HG02884 (cell line): ENCODE measurements around the gene PKIG.
"Not testable (repeated sequence)": the region's sequence is repeated elsewhere in the genome, so short reads cannot be mapped to it uniquely, and the experiment has no call there.

Source experiments
- ATAC-seq: cut with Tn5 transposase; IDR thresholded peaks from one replicate; pipeline ENCODE4 v1.9.1; 2021; ENCODE audit warnings: mild to moderate bottlenecking, moderate library complexity; ENCODE audit not compliant: unreplicated experiment

Gene PKIG

GRCh38 chr20:44654210-44654609 is 71.8 kb downstream of the PKIG start:
- ATAC-seq, result not testable (repeated sequence)

GRCh38 chr20:44656448-44656847 is 74.1 kb downstream of the PKIG start:
- ATAC-seq, result no peak

GRCh38 chr20:44657875-44658274 is 75.5 kb downstream of the PKIG start:
- ATAC-seq, result no peak

- no peak for ATAC-seq
These were observed 76.4 kb downstream of the PKIG start for GRCh38 chr20:44658810-44659209.

GRCh38 chr20:44659931-44660330 is 77.6 kb downstream of the PKIG start:
- ATAC-seq, result no peak

- no peak for ATAC-seq
These were observed 78.2 kb downstream of the PKIG start for GRCh38 chr20:44660581-44660980.

GRCh38 chr20:44662261-44662660 is 79.9 kb downstream of the PKIG start:
- no peak for ATAC-seq

- ATAC-seq, result no peak
These were observed 81.8 kb downstream of the PKIG start for GRCh38 chr20:44664131-44664530.

GRCh38 chr20:44666066-44666465 is 83.7 kb downstream of the PKIG start:
- no peak for ATAC-seq
